T-cell (primary cell): ENCODE data around the gene TAMALIN. TPM values are rescaled to one million over a fixed set of nuclear protein-coding genes. Genes with fewer than 3 reads are reported as not detected.

ENCODE experiments used
- ATAC-seq, 4 experiments: fragments of 200-7000 bp in 3 of 4; fragments of 150-1000 bp in 1 of 4; cut with Tn5 transposase; replicated peaks in 1 of 4; 1 replicate in 3 of 4; 2 replicates in 1 of 4; pipeline ENCODE4 v1.10.0; 2021; ENCODE audit warnings: moderate library complexity in 3 of 4, mild to moderate bottlenecking in 2 of 4, moderate number of reproducible peaks in 1 of 4
- CTCF ChIA-PET, 2 donors: fragments of 300-600 bp; sonication (Branson Sonifier 250); formaldehyde crosslinking; loops; one replicate each; lab custom pipeline; 2022; ENCODE audit warnings: antibody characterized with exemption in 2 of 2; lab: Charles Lee
- POLR2A ChIA-PET, 2 donors: fragments of 300-600 bp; sonication (Branson Sonifier 250); formaldehyde crosslinking; loops; one replicate each; lab custom pipeline; 2022; ENCODE audit warnings: antibody characterized with exemption in 2 of 2; lab: Charles Lee
- DNase-seq, 35 experiments: peaks; one replicate each; pipeline versions ENCODE4 v3.0.0 to v3.0.0-alpha.2; 2013 to 2023
- H3K27ac ChIP-seq: one replicate; pipeline ENCODE4 v1.5.1; 2013; ENCODE audit warnings: low read length
- H3K27me3 ChIP-seq, 2 experiments: replicated peaks in 1 of 2; 1 replicate in 1 of 2; 2 replicates in 1 of 2; pipeline versions ENCODE4 v1.6.1 to v1.7.0; 2013; ENCODE audit warnings: low read length in 1 of 2, mixed read lengths in 1 of 2; ENCODE audit not compliant: control insufficient read depth in 2 of 2, insufficient read depth in 2 of 2; ENCODE audit errors: extremely low read depth in 1 of 2
- H3K36me3 ChIP-seq, 2 donors: 1 replicate in 1 of 2; 2 replicates in 1 of 2; pipeline versions ENCODE4 v1.6.1 to v1.7.0; 2013; ENCODE audit warnings: low read length in 1 of 2; ENCODE audit not compliant: control insufficient read depth in 2 of 2, insufficient read depth in 1 of 2; ENCODE audit errors: extremely low read depth in 1 of 2
- H3K4me1 ChIP-seq, 2 experiments: 1 replicate in 1 of 2; 2 replicates in 1 of 2; pipeline versions ENCODE4 v1.6.1 to v1.7.0; 2013; ENCODE audit warnings: low read length in 2 of 2, mixed read lengths in 1 of 2; ENCODE audit not compliant: insufficient read depth in 2 of 2, control insufficient read depth in 1 of 2; ENCODE audit errors: extremely low read depth in 1 of 2
- H3K4me3 ChIP-seq, 2 donors: 1 replicate in 1 of 2; 2 replicates in 1 of 2; pipeline versions ENCODE4 v1.5.1 to v1.7.0; 2013; ENCODE audit warnings: mild to moderate bottlenecking in 2 of 2, low read length in 1 of 2, moderate library complexity in 1 of 2; ENCODE audit not compliant: control insufficient read depth in 1 of 2; ENCODE audit errors: extremely low read depth in 1 of 2
- H3K9me3 ChIP-seq: 2 replicates; pipeline ENCODE4 v1.7.0; 2013
- H3K27ac Mint-ChIP-seq, 2 donors: one replicate each; pipeline ENCODE4 v1.8.0; 2020 to 2021; ENCODE audit warnings: mild to moderate bottlenecking in 2 of 2, mixed read lengths in 2 of 2
- H3K27me3 Mint-ChIP-seq, 2 donors: one replicate each; pipeline ENCODE4 v1.8.0; 2021 to 2022; ENCODE audit warnings: mixed read lengths in 2 of 2
- H3K36me3 Mint-ChIP-seq: one replicate; pipeline ENCODE4 v1.8.0; 2021; ENCODE audit warnings: mixed read lengths
- H3K4me1 Mint-ChIP-seq, 3 donors: one replicate each; pipeline ENCODE4 v1.8.0; 2020 to 2022; ENCODE audit warnings: mixed read lengths in 3 of 3, mild to moderate bottlenecking in 1 of 3
- H3K4me3 Mint-ChIP-seq, 3 donors: one replicate each; pipeline ENCODE4 v1.8.0; 2020 to 2022; ENCODE audit warnings: mild to moderate bottlenecking in 3 of 3, mixed read lengths in 3 of 3, moderate library complexity in 3 of 3
- H3K9me3 Mint-ChIP-seq, 3 donors: one replicate each; pipeline ENCODE4 v1.8.0; 2020 to 2022; ENCODE audit warnings: mixed read lengths in 3 of 3
- WGBS: methylation state at CpG from one replicate; pipeline ENCODE4 v1.1.5; 2013; ENCODE audit warnings: missing lambda C conversion rate; ENCODE audit not compliant: insufficient coverage; 5-methylcytosine and 5-hydroxymethylcytosine counted together
- total RNA-seq, 35 experiments: library from RNA in 6 of 35; stranded (reverse) in 6 of 35; fragments of 120-200 nt in 1 of 35; gene quantifications; one replicate each; pipeline versions ENCODE4 v1.2.1 to v1.2.4 and lab custom pipeline; 2013 to 2026

Gene TAMALIN
- total RNA-seq, 5 donors from 2014 or later (not counting 1 experiment from before 2014, with no cell fraction given), result 31.7 to 480 (median 38.4) TPM

GRCh38 chr12:52036587-52037171 is 29.9 kb downstream of the TAMALIN start:
- Histone ChIP-seq H3K4me1 (peaks cover 5 to 46% of the 10 kb centered on the region in 2 experiments), H3K4me3 (peak overlapping the region; percentile 49 to 51), H3K9me3 (no peaks in the 10 kb centered on the region), H3K27ac (peak overlapping the region; percentile 85), H3K36me3 (no peaks in the 10 kb centered on the region), H3K27me3 (peaks cover 0 to 10% of the 10 kb centered on the region in 2 experiments)
- DNase-seq (peak in 34 of 35 experiments; percentile 63 to 94 (median 82)), ATAC-seq (peak; percentile 66 to 70 (median 68))
- Mint-ChIP-seq H3K4me1 (peaks cover 34 to 65% (median 44%) of the 10 kb centered on the region in 3 donors), H3K36me3 (no peaks in the 10 kb centered on the region), H3K27ac (no peak overlapping the region), H3K27me3 (no peaks in the 10 kb centered on the region), H3K9me3 (no peaks in the 10 kb centered on the region), H3K4me3 (peak overlapping the region; percentile 44 to 71 (median 70))
- WGBS, result 2% methylated on average over 50 of the region's 53 CpGs
- ChIA-PET POLR2A (interaction anchor here (0.6 to 1.6 kb wide), 4 partner anchors 14 to 87 kb away, joined by 3 to 8 read pairs (median 4); partner anchors contain the start of genes NR4A1 (in 1 of the 2) and TAMALIN (in 1 of the 2)), CTCF (interaction anchor here (0.5 to 2.0 kb wide), 6 partner anchors 10 to 696 kb away, joined by 3 to 20 read pairs (median 4); no protein-coding TSS in a partner anchor)

- H3K36me3 ChIP-seq, result no peaks in the 10 kb centered on the region
- peak in 1 of 4 experiments; percentile 1 for ATAC-seq
- H3K4me3 ChIP-seq, result peak overlapping the region in 1 of 2 donors; percentile 37
- H3K9me3 Mint-ChIP-seq, result no peaks in the 10 kb centered on the region
- H3K27me3 ChIP-seq, result peaks cover 0 to 10% of the 10 kb centered on the region in 2 experiments
- no peak overlapping the region for H3K27ac ChIP-seq
- no peaks in the 10 kb centered on the region for H3K27me3 Mint-ChIP-seq
- H3K27ac Mint-ChIP-seq, result no peak overlapping the region
- H3K4me3 Mint-ChIP-seq, result peak overlapping the region; percentile 22 to 74 (median 70)
- H3K4me1 ChIP-seq, result peaks cover 9 to 50% of the 10 kb centered on the region in 2 experiments
- ChIA-PET CTCF (interaction anchor here (0.6 to 2.0 kb wide), 4 partner anchors 12 to 31 kb away, joined by 3 to 20 read pairs (median 3); no protein-coding TSS in a partner anchor), POLR2A (interaction anchor here in 1 of 2 donors (1.0 kb wide), 1 partner anchor 31 kb away, joined by 3 read pairs; the partner anchor contains the start of gene TAMALIN)
- no peaks in the 10 kb centered on the region for H3K36me3 Mint-ChIP-seq
- 10% methylated on average over 47 of the region's 59 CpGs for WGBS
- no peak for DNase-seq
- H3K4me1 Mint-ChIP-seq, result peaks cover 37 to 67% (median 48%) of the 10 kb centered on the region in 3 donors
- H3K9me3 ChIP-seq, result no peaks in the 10 kb centered on the region
These were observed 30.6 kb downstream of the TAMALIN start for GRCh38 chr12:52037248-52037861.

GRCh38 chr12:52038447-52038846 is 31.7 kb downstream of the TAMALIN start:
- ChIA-PET CTCF (interaction anchor here (0.7 to 2.1 kb wide), 2 partner anchors 9 to 12 kb away, joined by 4 to 6 read pairs; no protein-coding TSS in a partner anchor), POLR2A (interaction anchor here (0.6 to 1.0 kb wide), 2 partner anchors 12 to 54 kb away, joined by 3 to 4 read pairs; no protein-coding TSS in a partner anchor)
- H3K36me3 ChIP-seq, result no peaks in the 10 kb centered on the region
- H3K4me1 ChIP-seq, result peaks cover 11 to 50% of the 10 kb centered on the region in 2 experiments
- ATAC-seq, result no peak
- 92% methylated on average over 6 of the region's 6 CpGs for WGBS
- H3K9me3 ChIP-seq, result no peaks in the 10 kb centered on the region
- no peak overlapping the region for H3K27ac ChIP-seq
- H3K4me1 Mint-ChIP-seq, result peaks cover 32 to 65% (median 45%) of the 10 kb centered on the region in 3 donors
- H3K9me3 Mint-ChIP-seq, result no peaks in the 10 kb centered on the region
- H3K36me3 Mint-ChIP-seq, result no peaks in the 10 kb centered on the region
- H3K27me3 Mint-ChIP-seq, result no peaks in the 10 kb centered on the region
- peak overlapping the region in 1 of 2 donors; percentile 42 for H3K27ac Mint-ChIP-seq
- peak overlapping the region; percentile 22 to 74 (median 70) for H3K4me3 Mint-ChIP-seq
- no peak overlapping the region for H3K4me3 ChIP-seq
- H3K27me3 ChIP-seq, result peaks cover 0 to 12% of the 10 kb centered on the region in 2 experiments
- DNase-seq, result no peak

- H3K4me3 Mint-ChIP-seq, result no peak overlapping the region
- no peak overlapping the region for H3K27ac Mint-ChIP-seq
- no peaks in the 10 kb centered on the region for H3K36me3 Mint-ChIP-seq
- H3K36me3 ChIP-seq, result no peaks in the 10 kb centered on the region
- H3K4me3 ChIP-seq, result no peak overlapping the region
- H3K9me3 Mint-ChIP-seq, result no peaks in the 10 kb centered on the region
- no peaks in the 10 kb centered on the region for H3K9me3 ChIP-seq
- DNase-seq (no peak), ATAC-seq (no peak)
- WGBS, result no CpG with 5 or more reads among the region's 3 CpGs
- H3K27me3 Mint-ChIP-seq, result no peaks in the 10 kb centered on the region
- H3K4me1 Mint-ChIP-seq, result peaks cover 20 to 51% (median 29%) of the 10 kb centered on the region in 3 donors
- POLR2A ChIA-PET, result interaction anchor here in 1 of 2 donors (0.6 kb wide), 1 partner anchor 19 kb away, joined by 3 read pairs; no protein-coding TSS in a partner anchor
- H3K27ac ChIP-seq, result no peak overlapping the region
- peaks cover 14 to 45% of the 10 kb centered on the region in 2 experiments for H3K4me1 ChIP-seq
- peaks cover 0 to 23% of the 10 kb centered on the region in 2 experiments for H3K27me3 ChIP-seq
- CTCF ChIA-PET, result interaction anchor here in 1 of 2 donors (0.5 to 1.2 kb wide), 3 partner anchors 27 to 79 kb away, joined by 3 to 5 read pairs (median 4); no protein-coding TSS in a partner anchor
These were observed 34.3 kb downstream of the TAMALIN start for GRCh38 chr12:52041035-52041434.

- no peaks in the 10 kb centered on the region for H3K9me3 Mint-ChIP-seq
- ATAC-seq (peak; percentile 30 to 63 (median 56)), DNase-seq (peak in 31 of 35 experiments; percentile 31 to 72 (median 49))
- no peaks in the 10 kb centered on the region for H3K9me3 ChIP-seq
- H3K36me3 Mint-ChIP-seq, result no peaks in the 10 kb centered on the region
- H3K4me3 Mint-ChIP-seq, result peak overlapping the region in 2 of 3 donors; percentile 49 to 56
- H3K27ac ChIP-seq, result no peak overlapping the region
- H3K4me1 ChIP-seq, result peaks cover 13 to 40% of the 10 kb centered on the region in 2 experiments
- peak overlapping the region in 1 of 2 donors; percentile 67 for H3K27ac Mint-ChIP-seq
- no peaks in the 10 kb centered on the region for H3K36me3 ChIP-seq
- CTCF ChIA-PET, result interaction anchor here in 1 of 2 donors (0.6 kb wide), 1 partner anchor 41 kb away, joined by 3 read pairs; no protein-coding TSS in a partner anchor
- peaks cover 16 to 45% (median 23%) of the 10 kb centered on the region in 3 donors for H3K4me1 Mint-ChIP-seq
- POLR2A ChIA-PET, result no interaction called here
- H3K27me3 Mint-ChIP-seq, result no peaks in the 10 kb centered on the region
- WGBS, result 34% methylated on average over 5 of the region's 6 CpGs
- peaks cover 0 to 20% of the 10 kb centered on the region in 2 experiments for H3K27me3 ChIP-seq
- no peak overlapping the region for H3K4me3 ChIP-seq
These were observed 35.0 kb downstream of the TAMALIN start for GRCh38 chr12:52041695-52042123.
